NCI-H2029 (cell line): ENCODE data around the gene PGA5.
A peak's percentile ranks its signal among the peaks of the same experiment; 100 is the strongest.

ENCODE experiments used
- DNase-seq: peaks from one replicate; lab custom pipeline; 2025; lab: John Stamatoyannopoulos, UW

Gene PGA5

GRCh38 chr11:61267437-61267841 lies 26.5 kb downstream of the PGA5 start:
- no peak for DNase-seq

DNA sequence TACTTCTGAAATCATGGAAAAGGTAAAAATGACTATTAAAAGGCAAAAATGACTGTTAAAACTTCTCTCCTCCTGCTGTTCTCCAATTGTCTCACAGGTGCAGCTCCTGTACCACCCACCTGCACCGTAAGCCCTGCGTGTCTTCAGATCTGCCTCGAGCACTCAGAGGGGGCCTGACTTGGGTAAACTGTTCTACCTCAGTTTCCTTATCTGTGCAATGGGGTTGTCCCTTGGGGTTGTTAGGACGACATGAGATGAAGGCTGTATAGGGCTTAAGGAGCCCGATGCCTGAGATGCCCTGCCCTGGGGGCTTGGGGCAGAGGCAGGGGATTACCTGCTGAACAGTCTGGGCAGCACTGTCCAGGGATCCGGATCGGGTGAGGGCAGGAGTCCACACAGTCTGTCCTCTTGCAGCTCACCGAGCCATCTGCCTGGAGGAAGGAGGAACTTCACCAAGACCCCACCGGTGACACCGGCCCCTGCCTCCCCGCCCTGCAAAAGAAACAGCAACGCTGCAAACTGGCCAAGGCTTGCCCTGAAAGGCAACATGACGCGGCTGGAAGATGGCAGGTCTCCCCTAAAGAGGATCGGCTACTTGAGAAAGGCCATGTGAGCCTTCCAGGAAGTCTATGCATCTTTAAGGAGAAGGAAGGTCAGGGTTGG lies 27.7 kb downstream of the PGA5 start:
- no peak for DNase-seq

GRCh38 chr11:61270354-61271076 lies 29.5 kb downstream of the PGA5 start:
- DNase-seq, result no peak

- no peak for DNase-seq
Measured at GRCh38 chr11:61272731-61273130, 31.8 kb downstream of the PGA5 start.

DNA sequence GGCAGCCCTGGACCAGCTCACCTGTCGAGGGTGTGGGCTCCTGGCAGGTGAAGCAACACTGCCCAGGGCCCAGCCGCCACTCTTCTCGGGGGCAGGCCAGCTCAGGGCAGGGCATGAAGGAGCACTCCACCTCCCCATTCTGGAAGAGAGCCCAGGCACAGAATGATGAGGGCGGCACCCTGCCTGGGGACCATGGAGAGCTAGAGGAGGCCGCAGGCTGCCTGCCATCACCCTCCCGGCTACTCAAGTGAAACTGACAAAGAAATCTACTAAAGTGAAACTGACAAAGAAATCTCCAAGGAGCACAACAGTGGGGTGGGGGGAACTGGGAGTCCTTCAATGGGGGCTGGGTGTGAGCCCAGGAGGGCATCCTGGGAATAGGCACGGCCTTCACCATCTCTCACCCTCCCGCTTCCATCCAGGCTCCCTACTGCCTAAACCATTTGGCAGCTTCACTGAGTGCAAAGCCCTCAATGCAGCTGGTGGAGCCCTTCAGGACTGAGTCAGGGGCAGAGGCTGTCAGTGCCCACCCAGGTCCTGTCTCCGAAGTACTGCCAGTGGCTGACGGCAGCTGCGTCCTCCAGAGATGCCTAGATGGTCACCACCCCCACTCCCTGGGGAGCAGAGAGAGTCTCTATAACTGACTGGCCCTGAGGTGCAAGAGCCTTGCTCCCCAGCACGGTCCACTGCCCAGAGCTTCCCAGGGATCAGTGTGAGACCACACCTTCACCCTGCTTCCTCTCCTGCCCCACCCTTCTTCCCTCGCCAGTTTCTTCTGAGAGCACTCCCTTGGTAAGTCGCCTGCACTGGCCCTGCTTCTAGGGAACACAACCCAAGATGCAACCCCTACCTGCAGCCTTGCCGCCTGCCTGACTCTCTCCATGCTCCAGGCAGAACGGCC lies 32.5 kb downstream of the PGA5 start:
- DNase-seq, result peak; percentile 74

GRCh38 chr11:61274084-61274483 lies 33.1 kb downstream of the PGA5 start:
- DNase-seq, result no peak

- DNase-seq, result no peak
Measured at GRCh38 chr11:61275191-61275590, 34.2 kb downstream of the PGA5 start.

- DNase-seq, result no peak
Measured at GRCh38 chr11:61277186-61278000, 36.4 kb downstream of the PGA5 start.

GRCh38 chr11:61278001-61278470 lies 37.1 kb downstream of the PGA5 start:
- no peak for DNase-seq

- peak; percentile 93 for DNase-seq
Measured at GRCh38 chr11:61279934-61280659, 39.1 kb downstream of the PGA5 start.

- no peak for DNase-seq
Measured at GRCh38 chr11:61280883-61281580, 40.1 kb downstream of the PGA5 start.

DNA sequence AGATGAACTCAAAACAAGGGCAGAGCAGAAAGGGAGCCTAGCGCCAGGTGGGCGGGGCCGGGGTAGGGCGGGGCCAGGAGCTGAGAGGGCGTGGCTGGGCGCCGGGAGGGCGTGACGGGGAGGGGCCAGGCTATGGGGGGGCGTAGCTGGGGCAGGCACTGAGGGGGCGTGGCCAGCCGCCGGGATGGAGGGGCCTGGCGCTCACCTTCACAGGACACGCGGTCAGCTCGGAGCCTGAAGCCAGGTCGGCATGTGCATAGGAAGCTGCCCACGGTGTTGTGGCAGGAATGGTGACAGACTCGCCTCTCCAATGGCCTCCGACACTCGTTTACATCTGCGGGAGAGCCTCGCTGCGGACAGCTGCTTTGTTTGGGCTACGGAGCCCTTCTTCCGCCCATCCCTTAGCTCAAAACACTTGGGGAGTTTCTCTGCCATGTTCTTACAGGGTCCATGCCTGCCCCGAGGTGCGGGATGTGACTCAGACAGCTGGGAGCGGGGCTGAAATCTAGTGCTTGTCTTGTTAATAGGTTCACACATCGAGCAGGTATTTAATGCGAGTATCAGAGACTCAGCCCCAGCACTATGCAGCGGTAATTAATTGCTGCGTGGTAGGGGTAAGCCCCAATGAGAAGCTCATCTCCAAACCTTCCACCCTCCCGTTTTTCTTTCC lies 40.7 kb downstream of the PGA5 start:
- peak; percentile 41 for DNase-seq

DNA sequence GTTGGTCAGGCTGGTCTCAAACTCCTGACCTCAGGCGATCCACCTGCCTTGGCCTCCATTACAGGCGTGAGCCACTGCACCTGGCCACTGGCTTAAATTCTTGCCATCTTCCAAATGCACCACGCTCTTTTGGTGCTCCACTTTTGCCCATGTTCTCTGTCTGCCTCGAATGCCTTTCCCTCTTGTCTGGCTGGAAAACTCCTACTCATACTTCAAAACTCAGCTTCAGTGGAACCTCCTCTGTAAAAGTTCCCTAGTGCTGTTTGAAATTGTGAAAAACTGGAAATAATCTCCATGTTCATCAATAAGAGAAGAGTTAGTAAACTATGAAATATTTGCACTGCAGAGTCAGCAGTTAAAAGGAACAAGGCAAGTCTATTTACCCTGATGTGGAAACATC lies 42.6 kb downstream of the PGA5 start:
- DNase-seq, result no peak

GRCh38 chr11:61287338-61287977 lies 46.5 kb downstream of the PGA5 start:
- no peak for DNase-seq

GRCh38 chr11:61290905-61291690 lies 50.1 kb downstream of the PGA5 start:
- DNase-seq, result no peak

DNA sequence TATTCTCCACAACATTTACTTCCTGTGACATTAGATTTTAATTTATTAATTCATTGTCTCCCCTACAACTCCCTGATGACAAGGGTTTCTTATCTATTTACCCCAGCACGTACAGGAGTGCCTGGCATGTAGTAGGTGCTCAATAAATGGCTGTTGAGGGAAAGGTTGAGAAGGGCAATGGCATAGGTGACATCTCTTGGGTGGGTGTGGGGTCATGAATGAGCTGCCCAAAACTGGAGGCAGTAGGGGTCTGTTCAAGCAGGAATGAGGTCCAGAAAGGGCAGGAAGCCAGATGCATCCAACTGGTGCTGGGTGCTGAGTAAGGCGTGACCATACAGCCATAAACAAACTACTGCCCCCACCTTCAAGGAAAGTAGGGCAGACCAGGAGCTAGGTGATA lies 51.4 kb downstream of the PGA5 start:
- DNase-seq, result no peak

DNA sequence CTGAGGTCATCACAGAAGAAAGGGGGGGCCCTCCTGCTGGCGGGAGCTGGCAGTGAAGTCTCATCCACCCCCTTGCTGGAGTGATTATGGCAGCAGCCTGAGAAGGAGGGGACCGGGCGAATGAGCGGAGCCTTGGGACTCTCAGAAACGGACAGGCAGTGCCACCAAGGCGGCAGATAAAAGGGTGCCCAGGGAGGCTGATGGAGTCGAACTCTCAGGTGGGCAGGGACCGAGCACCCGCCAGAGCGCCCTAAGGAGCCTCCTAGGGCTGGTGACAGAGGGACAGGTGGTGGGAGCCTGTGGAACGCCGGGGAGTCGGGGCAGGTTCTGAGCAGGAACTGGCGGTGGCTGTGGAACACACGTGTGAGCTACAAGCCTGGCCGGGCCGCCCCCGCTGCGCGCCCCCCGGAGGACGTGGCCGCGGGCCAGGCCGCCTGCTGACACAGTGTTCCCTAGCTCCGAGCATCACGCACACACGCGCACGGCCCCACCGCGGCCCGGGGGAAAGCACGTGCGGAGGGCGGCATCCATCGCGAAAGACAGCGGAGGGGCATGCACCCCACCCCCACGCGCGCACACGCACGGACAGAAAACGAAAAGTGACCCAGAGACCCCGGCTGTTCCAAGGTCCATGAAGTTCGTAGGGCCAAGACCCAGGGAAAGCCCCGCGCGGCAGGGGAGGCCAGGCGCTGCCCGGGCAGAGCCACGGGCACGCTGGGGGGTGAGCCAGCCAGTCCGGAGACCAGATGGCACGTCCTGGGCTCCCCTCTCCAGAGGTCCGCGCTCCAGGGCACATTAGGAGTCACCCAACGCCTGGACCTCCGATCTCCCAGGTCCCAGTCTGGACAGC lies 53.1 kb downstream of the PGA5 start:
- DNase-seq, result no peak
